A549 (cell line): ENCODE results near the gene NCOA7. TPM values are rescaled to one million over a fixed set of nuclear protein-coding genes. Genes with fewer than 3 reads are reported as not detected.

Experiments
- ATAC-seq, 2 experiments: fragments of 200-7000 bp in 1 of 2; fragments of >200 bp in 1 of 2; cut with Nextera tagmentation in 1 of 2; cut with Tn5 transposase in 1 of 2; 3 replicates each; pipeline versions ENCODE4 v1.8.0 to v1.9.1; 2018 to 2020; ENCODE audit warnings: mild to moderate bottlenecking in 1 of 2, moderate library complexity in 1 of 2
- CTCF ChIA-PET: fragments of 300-600 bp; sonication (Branson Sonifier 250); formaldehyde crosslinking; extraction: SDS; loops from one replicate; lab custom pipeline; 2021; ENCODE audit warnings: antibody characterized with exemption, inconsistent platforms; lab: Yijun Ruan, JAX
- POLR2A ChIA-PET: fragments of 350-600 bp; formaldehyde crosslinking; extraction: SDS; loops from one replicate; lab custom pipeline; 2021; ENCODE audit warnings: antibody characterized with exemption, inconsistent platforms; lab: Yijun Ruan, JAX
- DNase-seq, 2 experiments: peaks; one replicate each; pipeline versions ENCODE4 v3.0.0 to v3.0.0-alpha.2; 2011 to 2016; ENCODE audit warnings: low read depth in 1 of 2, low spot score in 1 of 2
- FAIRE-seq: peaks from 2 replicates; lab custom pipeline; 2011; peaks lifted over from hg19 to GRCh38; lab: Jason Lieb, UNC
- H3K27ac ChIP-seq, 2 experiments: fragments of >200 bp; sonication (Bioruptor Twin); formaldehyde crosslinking; 3 replicates each; pipeline ENCODE4 v1.5.1; 2016 to 2017
- H3K4me1 ChIP-seq: fragments of >200 bp; sonication (Bioruptor Twin); formaldehyde crosslinking; 3 replicates; pipeline ENCODE4 v1.6.1; 2016
- H3K4me2 ChIP-seq: fragments of >200 bp; sonication (Bioruptor Twin); formaldehyde crosslinking; 3 replicates; pipeline ENCODE4 v1.6.1; 2016
- H3K4me3 ChIP-seq: fragments of >200 bp; sonication (Bioruptor Twin); formaldehyde crosslinking; 3 replicates; pipeline ENCODE4 v1.5.1; 2016
- H3K9me3 ChIP-seq: fragments of >200 bp; sonication (Bioruptor Twin); formaldehyde crosslinking; 3 replicates; pipeline ENCODE4 v1.6.1; 2016
- ATOH8 ChIP-seq: fragments of 250-450 bp; sonication (Bioruptor Pico); IDR thresholded peaks from 2 replicates; pipeline ENCODE4 v1.5.0; 2020; ENCODE audit warnings: low read depth, mild to moderate bottlenecking, moderate library complexity
- CBX2 ChIP-seq: fragments of 200-600 bp; sonication (generic); IDR thresholded peaks from 2 replicates; pipeline ENCODE4 v1.6.1; 2016; ENCODE audit warnings: low read depth, mild to moderate bottlenecking, borderline replicate concordance
- CHD4 ChIP-seq: fragments of 200-600 bp; sonication (generic); IDR thresholded peaks from 2 replicates; pipeline ENCODE4 v1.6.1; 2016; ENCODE audit warnings: antibody characterized with exemption, mild to moderate bottlenecking, borderline replicate concordance
- E2F6 ChIP-seq: IDR thresholded peaks from 2 replicates; pipeline ENCODE4 v1.6.1; 2012; ENCODE audit warnings: low read depth, borderline replicate concordance
- EP300 ChIP-seq, 2 experiments: fragments of >200 bp; sonication (Bioruptor Twin); formaldehyde crosslinking; IDR thresholded peaks; 2 replicates in 1 of 2; 3 replicates in 1 of 2; pipeline ENCODE4 v1.6.1; 2016 to 2017
- GATA3 ChIP-seq: IDR thresholded peaks from 2 replicates; pipeline ENCODE4 v1.6.1; 2012; ENCODE audit warnings: borderline replicate concordance
- JUN ChIP-seq, 2 experiments: fragments of >200 bp; sonication (Bioruptor Twin); formaldehyde crosslinking; IDR thresholded peaks; 2 replicates in 1 of 2; 3 replicates in 1 of 2; pipeline ENCODE4 v1.6.1; 2016 to 2017
- JUNB ChIP-seq: fragments of >200 bp; sonication (Bioruptor Twin); formaldehyde crosslinking; IDR thresholded peaks from 2 replicates; pipeline ENCODE4 v1.6.1; 2016
- MAFK ChIP-seq: fragments of 450-650 bp; IDR thresholded peaks from 2 replicates; pipeline ENCODE4 v1.6.1; 2014; ENCODE audit not compliant: partially characterized antibody
- MAZ ChIP-seq: fragments of 150-350 bp; IDR thresholded peaks from 2 replicates; pipeline ENCODE4 v1.6.1; 2014; ENCODE audit warnings: antibody characterized with exemption, low read depth, low read length, borderline replicate concordance
- MYC ChIP-seq: IDR thresholded peaks from 2 replicates; pipeline ENCODE4 v1.6.1; 2012; ENCODE audit warnings: mild to moderate bottlenecking, inconsistent platforms, low read length, improper control_type of control experiment, borderline replicate concordance
- NPAS2 ChIP-seq: fragments of 250-450 bp; sonication (Bioruptor Pico); IDR thresholded peaks from 2 replicates; pipeline ENCODE4 v1.8.0; 2022; ENCODE audit warnings: mild to moderate bottlenecking, moderate library complexity, borderline replicate concordance
- PBX3 ChIP-seq: IDR thresholded peaks from 2 replicates; pipeline ENCODE4 v1.6.1; 2012
- POLR2AphosphoS2 ChIP-seq: conservative IDR thresholded peaks from 2 replicates; pipeline ENCODE4 v1.6.1; 2012; ENCODE audit warnings: low read length, improper control_type of control experiment, inconsistent platforms
- RAD21 ChIP-seq, 2 experiments: fragments of >200 bp in 1 of 2; sonication (Bioruptor Twin) in 1 of 2; formaldehyde crosslinking in 1 of 2; IDR thresholded peaks in 1 of 2; conservative IDR thresholded peaks in 1 of 2; 2 replicates in 1 of 2; 3 replicates in 1 of 2; pipeline ENCODE4 v1.6.1; 2012 to 2018; ENCODE audit warnings: inconsistent platforms in 1 of 2
- RARB ChIP-seq: fragments of 250-450 bp; sonication (Bioruptor Pico); IDR thresholded peaks from 2 replicates; pipeline ENCODE4 v1.8.0; 2021; ENCODE audit warnings: mild to moderate bottlenecking, moderate library complexity
- RCOR1 ChIP-seq: fragments of 150-350 bp; IDR thresholded peaks from 2 replicates; pipeline ENCODE4 v1.6.1; 2014; ENCODE audit warnings: antibody characterized with exemption, low read length, low read depth
- RFX5 ChIP-seq: fragments of 450-650 bp; IDR thresholded peaks from 2 replicates; pipeline ENCODE4 v1.7.1; 2014; ENCODE audit warnings: antibody characterized with exemption, mild to moderate bottlenecking, moderate library complexity
- RNF2 ChIP-seq: fragments of 200-600 bp; sonication (generic); IDR thresholded peaks from 2 replicates; pipeline ENCODE4 v1.6.1; 2016; ENCODE audit warnings: low read depth, mild to moderate bottlenecking, antibody characterized with exemption, moderate library complexity, borderline replicate concordance
- TP53 ChIP-seq: fragments of 250-450 bp; sonication (Bioruptor Pico); IDR thresholded peaks from 2 replicates; pipeline ENCODE4 v1.5.0; 2021; ENCODE audit warnings: mild to moderate bottlenecking, moderate library complexity
- ZC3H11A ChIP-seq: fragments of 450-650 bp; IDR thresholded peaks from 2 replicates; pipeline ENCODE4 v1.6.1; 2014; ENCODE audit warnings: antibody characterized with exemption, mild to moderate bottlenecking
- ZNF302 ChIP-seq: fragments of 250-450 bp; sonication (Bioruptor Pico); IDR thresholded peaks from 2 replicates; pipeline ENCODE4 v1.9.0; 2021; ENCODE audit warnings: inconsistent platforms, mild to moderate bottlenecking, moderate library complexity
- WGBS: methylation state at CpG from one replicate; pipeline ENCODE4 v1.1.6; 2017; ENCODE audit errors: missing lambda C conversion rate; 5-methylcytosine and 5-hydroxymethylcytosine counted together
- polyA plus RNA-seq, 4 experiments: library from polyadenylated mRNA; depleted of rRNA in 3 of 4; stranded (reverse); fragments of >200 nt; fragmentation: RNase III in 1 of 4; extraction: RNeasy Plus Mini Kit Qiagen cat#74134 plus additional on column Dnase treatment in 1 of 4; gene quantifications; 2 replicates in 3 of 4; 3 replicates in 1 of 4; pipeline ENCODE4 v1.2.3, GENCODE V29; 2011 to 2017
- TF ChIP-seq, protein P1 (sequence below): fragments of 450-650 bp; IDR thresholded peaks from 2 replicates; pipeline ENCODE4 v1.6.1; 2014; ENCODE audit warnings: antibody characterized with exemption
- TF ChIP-seq, protein P2 (sequence below): fragments of >200 bp; sonication (Bioruptor Twin); formaldehyde crosslinking; IDR thresholded peaks from 2 replicates; pipeline ENCODE4 v1.6.1; 2016

Gene NCOA7
- polyA plus RNA-seq, 2 of the 4 experiments (the other 2 are of a cell fraction) = 66.4 to 195 TPM

DNA sequence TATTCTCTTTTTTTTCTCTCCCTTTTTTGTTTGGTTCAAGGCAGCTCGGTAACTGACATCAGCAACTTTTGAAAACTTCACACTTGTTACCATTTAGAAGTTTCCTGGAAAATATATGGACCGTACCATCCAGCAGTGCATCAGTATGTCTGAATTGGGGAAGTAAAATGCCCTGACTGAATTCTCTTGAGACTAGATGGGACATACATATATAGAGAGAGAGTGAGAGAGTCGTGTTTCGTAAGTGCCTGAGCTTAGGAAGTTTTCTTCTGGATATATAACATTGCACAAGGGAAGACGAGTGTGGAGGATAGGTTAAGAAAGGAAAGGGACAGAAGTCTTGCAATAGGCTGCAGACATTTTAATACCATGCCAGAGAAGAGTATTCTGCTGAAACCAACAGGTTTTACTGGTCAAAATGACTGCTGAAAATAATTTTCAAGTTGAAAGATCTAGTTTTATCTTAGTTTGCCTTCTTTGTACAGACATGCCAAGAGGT, 30.8 kb upstream of the NCOA7 start:
- Histone ChIP-seq H3K4me3 (no peak overlapping the region), H3K9me3 (no peaks in the 10 kb centered on the region), H3K27ac (no peak overlapping the region), H3K4me2 (no peak overlapping the region), H3K4me1 (no peaks in the 10 kb centered on the region)
- ChIA-PET CTCF (interaction anchor here (0.8 to 20.8 kb wide), 3 partner anchors 9 to 448 kb away, joined by 3 to 288 read pairs (median 4); no protein-coding TSS in a partner anchor), POLR2A (no interaction called here)
- ATAC-seq = no peak
- no peak for TF ChIP-seq CBX2
- TF ChIP-seq ATOH8 = no peak
- TF ChIP-seq EP300 (IDR thresholded peaks at IDR 0.05) = no peak
- TF ChIP-seq NPAS2 (CRISPR knock-in tag) = no peak
- TF ChIP-seq RCOR1 = no peak
- TF ChIP-seq ZNF302 = no peak
- TF ChIP-seq MAZ = no peak
- no peak for TF ChIP-seq CHD4
- no peak for TF ChIP-seq POLR2AphosphoS2
- TF ChIP-seq, protein P1, sequence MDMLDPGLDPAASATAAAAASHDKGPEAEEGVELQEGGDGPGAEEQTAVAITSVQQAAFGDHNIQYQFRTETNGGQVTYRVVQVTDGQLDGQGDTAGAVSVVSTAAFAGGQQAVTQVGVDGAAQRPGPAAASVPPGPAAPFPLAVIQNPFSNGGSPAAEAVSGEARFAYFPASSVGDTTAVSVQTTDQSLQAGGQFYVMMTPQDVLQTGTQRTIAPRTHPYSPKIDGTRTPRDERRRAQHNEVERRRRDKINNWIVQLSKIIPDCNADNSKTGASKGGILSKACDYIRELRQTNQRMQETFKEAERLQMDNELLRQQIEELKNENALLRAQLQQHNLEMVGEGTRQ = no peak
- TF ChIP-seq MYC = no peak
- no peak for TF ChIP-seq E2F6
- TF ChIP-seq PBX3 = no peak
- TF ChIP-seq GATA3 = no peak
- no peak for TF ChIP-seq RAD21 (conservative IDR thresholded peaks at IDR 0.05 in 1 of 2, IDR thresholded peaks at IDR 0.05 in 1 of 2)
- no peak for TF ChIP-seq RNF2
- FAIRE-seq = no peak
- DNase-seq = no peak
- 60% methylated on average over 5 of the region's 5 CpGs for WGBS

DNA sequence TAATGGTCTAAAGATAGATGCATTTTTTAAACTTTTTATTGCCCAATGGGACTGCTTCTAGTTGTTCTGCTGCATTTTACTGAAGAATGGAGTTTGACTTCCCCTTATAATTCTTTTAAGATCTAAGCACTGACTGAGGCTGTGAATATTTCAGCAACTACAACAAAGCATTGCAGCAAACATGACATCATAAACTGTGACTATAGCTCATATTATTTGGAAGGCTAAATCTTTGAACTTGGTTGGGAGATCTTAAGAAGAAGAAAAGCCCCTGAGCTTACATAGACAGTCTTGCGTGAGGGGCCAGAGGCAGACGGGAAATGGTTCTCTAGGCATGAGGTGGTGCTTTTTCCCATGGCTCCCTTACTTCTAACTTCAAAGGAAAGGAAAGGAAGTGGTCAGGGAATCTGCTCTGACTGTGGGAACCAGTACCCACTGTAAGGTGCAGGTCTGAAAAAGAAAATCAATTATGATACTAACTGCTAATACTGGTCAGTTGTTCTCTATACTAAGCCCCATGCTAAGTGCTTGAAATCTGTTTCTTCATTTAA, 26.6 kb upstream of the NCOA7 start:
- ATAC-seq (no peak), FAIRE-seq (no peak), DNase-seq (no peak)
- no peak overlapping the region for H3K4me3 ChIP-seq
- WGBS = 64% methylated on average over 2 of the region's 2 CpGs
- ChIA-PET POLR2A (no interaction called here), CTCF (interaction anchor here (1.7 to 20.8 kb wide), 2 partner anchors 10 to 452 kb away, joined by 7 to 288 read pairs; no protein-coding TSS in a partner anchor)
- no peak overlapping the region for H3K27ac ChIP-seq
- no peaks in the 10 kb centered on the region for H3K4me1 ChIP-seq
- TF ChIP-seq RFX5 = no peak
- TF ChIP-seq JUNB = no peak
- no peak for TF ChIP-seq JUN (IDR thresholded peaks at IDR 0.05)
- no peak overlapping the region for H3K4me2 ChIP-seq
- no peaks in the 10 kb centered on the region for H3K9me3 ChIP-seq

GRCh38 chr6:125765944-125766343, 24.8 kb upstream of the NCOA7 start:
- Histone ChIP-seq H3K27ac (no peak overlapping the region), H3K4me1 (no peaks in the 10 kb centered on the region), H3K4me3 (no peak overlapping the region), H3K4me2 (no peak overlapping the region), H3K9me3 (no peaks in the 10 kb centered on the region)
- ChIA-PET POLR2A (no interaction called here), CTCF (interaction anchor here (20.8 kb wide), 1 partner anchor 454 kb away, joined by 288 read pairs; no protein-coding TSS in a partner anchor)
- ATAC-seq (no peak), FAIRE-seq (no peak), DNase-seq (no peak)
- no peak for TF ChIP-seq NPAS2 (CRISPR knock-in tag)
- no peak for TF ChIP-seq RARB (CRISPR knock-in tag)
- TF ChIP-seq ATOH8 = no peak
- TF ChIP-seq MAFK = no peak
- no peak for TF ChIP-seq CBX2
- no peak for TF ChIP-seq MYC
- no peak for TF ChIP-seq CHD4
- no peak for TF ChIP-seq ZC3H11A
- no peak for TF ChIP-seq TP53 (CRISPR knock-in tag)
- TF ChIP-seq, protein P2, sequence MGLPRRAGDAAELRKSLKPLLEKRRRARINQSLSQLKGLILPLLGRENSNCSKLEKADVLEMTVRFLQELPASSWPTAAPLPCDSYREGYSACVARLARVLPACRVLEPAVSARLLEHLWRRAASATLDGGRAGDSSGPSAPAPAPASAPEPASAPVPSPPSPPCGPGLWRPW = no peak
- WGBS = 33% methylated on average over 1 of the region's 1 CpG
